ENCODE results near the gene CYTIP. TPM values are rescaled to one million over a fixed set of nuclear protein-coding genes. Genes with fewer than 3 reads are reported as not detected.

Gene CYTIP
- total and polyA plus RNA-seq, 12 donors: 0.73 to 13.7 (median 1.6) TPM

DNA sequence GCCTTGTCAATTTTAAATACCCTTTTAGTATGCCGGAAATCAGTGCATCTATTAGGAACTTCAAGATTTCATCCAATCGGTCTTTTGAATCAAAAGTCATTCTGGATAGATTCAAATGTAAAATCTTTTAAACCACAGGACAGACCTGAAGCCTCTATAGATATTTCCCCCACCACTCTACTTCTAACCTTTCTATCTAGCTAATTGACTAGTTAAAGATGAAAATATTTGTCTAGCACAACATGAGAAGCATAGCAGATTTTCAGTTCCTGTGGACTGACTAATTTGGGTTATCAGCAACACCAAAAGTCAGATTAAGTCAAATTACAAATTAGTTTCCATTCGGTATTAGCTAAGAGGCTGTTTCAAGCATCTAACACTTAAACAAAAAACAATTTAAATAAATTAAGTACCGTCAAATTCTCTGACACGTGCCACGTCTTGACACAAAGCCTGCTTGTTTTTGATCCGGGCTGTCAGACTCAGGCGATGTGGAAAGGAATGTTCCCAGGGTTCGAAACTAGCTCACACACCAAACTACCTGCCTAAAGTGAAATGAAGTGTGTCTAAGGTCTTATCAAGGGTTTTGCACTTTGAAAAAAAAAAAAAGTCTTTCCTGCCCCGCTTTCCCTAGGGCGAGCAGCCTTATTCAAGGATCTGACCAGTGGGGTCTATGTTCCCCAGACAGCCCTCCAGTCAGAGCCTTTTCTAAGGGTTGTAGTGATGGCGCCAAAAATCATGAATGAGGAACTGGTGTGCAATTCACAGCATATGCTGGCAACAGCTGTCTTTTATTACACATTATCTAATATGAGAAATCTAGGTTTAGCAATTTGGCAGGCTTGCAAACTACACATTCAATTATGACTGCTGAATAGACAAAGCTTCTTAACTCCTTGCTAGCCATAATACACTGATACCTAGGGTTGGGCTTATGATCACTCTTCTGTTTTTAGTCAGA is 4.7 kb downstream of the CYTIP start:
- TF ChIP-seq, protein P1, sequence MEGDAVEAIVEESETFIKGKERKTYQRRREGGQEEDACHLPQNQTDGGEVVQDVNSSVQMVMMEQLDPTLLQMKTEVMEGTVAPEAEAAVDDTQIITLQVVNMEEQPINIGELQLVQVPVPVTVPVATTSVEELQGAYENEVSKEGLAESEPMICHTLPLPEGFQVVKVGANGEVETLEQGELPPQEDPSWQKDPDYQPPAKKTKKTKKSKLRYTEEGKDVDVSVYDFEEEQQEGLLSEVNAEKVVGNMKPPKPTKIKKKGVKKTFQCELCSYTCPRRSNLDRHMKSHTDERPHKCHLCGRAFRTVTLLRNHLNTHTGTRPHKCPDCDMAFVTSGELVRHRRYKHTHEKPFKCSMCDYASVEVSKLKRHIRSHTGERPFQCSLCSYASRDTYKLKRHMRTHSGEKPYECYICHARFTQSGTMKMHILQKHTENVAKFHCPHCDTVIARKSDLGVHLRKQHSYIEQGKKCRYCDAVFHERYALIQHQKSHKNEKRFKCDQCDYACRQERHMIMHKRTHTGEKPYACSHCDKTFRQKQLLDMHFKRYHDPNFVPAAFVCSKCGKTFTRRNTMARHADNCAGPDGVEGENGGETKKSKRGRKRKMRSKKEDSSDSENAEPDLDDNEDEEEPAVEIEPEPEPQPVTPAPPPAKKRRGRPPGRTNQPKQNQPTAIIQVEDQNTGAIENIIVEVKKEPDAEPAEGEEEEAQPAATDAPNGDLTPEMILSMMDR (IDR thresholded peaks at IDR 0.05): no peak
- no peak for DNase-seq
- Histone ChIP-seq H3K27me3 (no peaks in the 10 kb centered on the region), H3K9me3 (no peaks in the 10 kb centered on the region), H3K4me1 (peaks cover 0 to 68% (median 13%) of the 10 kb centered on the region in 9 donors), H3K36me3 (peaks cover 0 to 3% (median 0%) of the 10 kb centered on the region in 9 donors), H3K27ac (peak overlapping the region in 2 of 10 donors; percentile 46 to 94), H3K4me3 (peak overlapping the region in 1 of 10 donors; percentile 66)
- 48 to 53% methylated on average over 12 of the region's 12 CpGs for WGBS, 2 donors
- intact Hi-C loops (cut with DNase I): no loop called here
- ATAC-seq: peak in 4 of 8 donors; percentile 17 to 65 (median 24)

DNA sequence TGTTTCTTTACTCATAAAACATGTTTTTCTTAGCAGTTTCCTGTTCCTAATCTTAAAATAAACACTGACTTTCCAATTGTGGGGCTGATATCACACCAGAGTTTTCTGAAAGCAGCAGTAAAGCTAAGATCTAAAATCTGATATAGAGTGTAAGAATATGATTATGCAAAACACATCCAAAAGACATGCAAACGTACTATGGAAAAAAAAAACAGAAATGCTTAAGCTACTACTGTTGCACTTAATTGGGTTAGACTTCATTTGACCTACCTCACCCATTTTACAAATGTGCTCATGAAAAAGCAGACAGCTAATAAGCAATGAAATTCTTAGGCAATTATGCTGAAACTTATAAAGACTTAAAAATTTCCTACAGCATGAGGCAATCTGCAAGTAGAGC is 10.5 kb downstream of the CYTIP start:
- peak overlapping the region in 2 of 10 donors; percentile 12 to 73 for H3K27ac ChIP-seq
- peaks cover 0 to 56% (median 17%) of the 10 kb centered on the region in 9 donors for H3K4me1 ChIP-seq
- no peak overlapping the region for H3K4me3 ChIP-seq
- H3K36me3 ChIP-seq: peaks cover 0 to 54% (median 0%) of the 10 kb centered on the region in 9 donors
- DNase-seq: no peak
- peak in 1 of 8 donors; percentile 23 for ATAC-seq
- TF ChIP-seq, protein P1 (IDR thresholded peaks at IDR 0.05): no peak
- intact Hi-C loops (cut with DNase I): no loop called here
- H3K9me3 ChIP-seq: no peaks in the 10 kb centered on the region
- no peaks in the 10 kb centered on the region for H3K27me3 ChIP-seq
- 42 to 43% methylated on average over 1 of the region's 1 CpG for WGBS, 2 donors

DNA sequence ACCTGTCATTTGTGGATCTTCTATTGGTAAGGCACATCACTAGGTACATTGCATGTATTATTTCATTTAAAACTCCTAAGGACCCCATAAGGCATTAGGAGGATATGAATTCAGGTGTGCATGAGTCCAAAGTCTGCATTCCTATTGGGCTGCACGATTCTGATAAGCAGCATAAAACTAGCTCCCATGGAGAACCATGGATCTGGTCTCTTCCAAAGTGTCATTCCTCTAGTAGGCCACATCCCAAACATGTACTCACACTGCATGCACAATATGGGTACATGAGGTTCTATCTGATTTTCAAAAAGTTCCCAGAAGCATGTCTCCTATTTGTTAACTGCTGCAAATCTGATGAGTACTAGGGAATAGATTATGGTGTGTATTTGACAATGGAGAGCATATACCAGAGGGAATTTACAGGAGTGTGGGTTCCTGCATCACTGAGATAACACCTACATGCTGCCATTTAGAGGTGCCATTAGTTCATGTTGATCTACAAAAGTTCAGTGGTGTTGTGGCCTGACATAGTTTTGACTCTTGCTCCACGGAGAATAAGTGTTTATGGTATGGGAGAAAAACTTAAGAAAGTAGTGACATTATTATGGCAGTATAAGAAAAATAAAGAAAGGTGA is 11.3 kb downstream of the CYTIP start:
- intact Hi-C loops (cut with DNase I): no loop called here
- no peaks in the 10 kb centered on the region for H3K9me3 ChIP-seq

DNA sequence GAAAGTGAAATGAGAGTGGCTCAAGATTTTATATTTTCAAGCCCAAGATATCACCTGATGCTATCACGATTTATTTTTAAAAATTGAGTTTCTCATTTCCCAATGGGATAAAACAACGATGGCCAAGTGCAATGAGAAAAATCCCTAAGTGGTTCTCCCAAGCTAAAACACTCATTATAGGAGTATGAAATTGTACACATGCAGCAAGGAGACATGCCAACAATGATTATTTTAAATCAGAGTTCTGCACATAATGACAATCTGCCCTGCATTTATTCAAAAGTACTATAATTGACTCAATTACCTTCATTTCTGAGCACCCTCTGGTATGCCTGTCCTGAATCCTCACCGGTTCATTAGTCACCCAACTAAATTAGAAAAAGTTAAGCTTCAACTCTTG is 12.7 kb downstream of the CYTIP start:
- ATAC-seq (no peak), DNase-seq (no peak)
- Histone ChIP-seq H3K36me3 (peaks cover 0 to 76% (median 0%) of the 10 kb centered on the region in 9 donors), H3K9me3 (peaks cover 0 to 6% (median 4%) of the 10 kb centered on the region in 11 donors), H3K27ac (no peak overlapping the region), H3K4me1 (peaks cover 0 to 36% (median 17%) of the 10 kb centered on the region in 9 donors), H3K27me3 (no peaks in the 10 kb centered on the region), H3K4me3 (no peak overlapping the region)
- TF ChIP-seq, protein P1 (IDR thresholded peaks at IDR 0.05): no peak
- intact Hi-C loops (cut with DNase I): no loop called here
- WGBS, 2 donors: 70 to 81% methylated on average over 3 of the region's 3 CpGs

More for the DNA sequence above, 11.3 kb downstream of the CYTIP start:
- no peak for ATAC-seq
- Histone ChIP-seq H3K27ac (peak overlapping the region in 2 of 10 donors; percentile 12 to 73), H3K36me3 (peaks cover 0 to 62% (median 0%) of the 10 kb centered on the region in 9 donors), H3K4me1 (peaks cover 0 to 50% (median 17%) of the 10 kb centered on the region in 9 donors), H3K27me3 (no peaks in the 10 kb centered on the region), H3K4me3 (no peak overlapping the region)
- WGBS, 2 donors: 70 to 73% methylated on average over 2 of the region's 2 CpGs
- TF ChIP-seq, protein P1 (IDR thresholded peaks at IDR 0.05): no peak
- no peak for DNase-seq

Measured in heart right ventricle (tissue), 16 donors.